ENCODE results near the gene AOPEP. TPM values are rescaled to one million over a fixed set of nuclear protein-coding genes. Genes with fewer than 3 reads are reported as not detected.

The AOPEP gene
- total and polyA plus RNA-seq, 2 donors (not counting 1 experiment from before 2014, with no cell fraction given), result 66.1 to 94.1 TPM

- Histone ChIP-seq H3K79me2 (ENCODE audit: control insufficient read depth, insufficient read depth, low read length) (no peaks in the 10 kb centered on the region), H2AFZ (ENCODE audit: low read length) (no peak overlapping the region), H3K36me3 (ENCODE audit: control insufficient read depth, insufficient read depth, low read length) (peaks cover 2% of the 10 kb centered on the region), H4K20me1 (ENCODE audit: control insufficient read depth, extremely low read depth, insufficient read depth, low read length) (no peaks in the 10 kb centered on the region), H3K27ac (ENCODE audit: insufficient read depth, low read length) (no peak overlapping the region), H3K4me3 (replicated peaks in 1 of 4; ENCODE audit: control extremely low read depth in 1 of 4, insufficient read depth in 1 of 4, low read depth in 3 of 4, low read length in 4 of 4) (no peak overlapping the region), H3K4me1 (ENCODE audit: control insufficient read depth, extremely low read depth, insufficient read depth, low read length) (peaks cover 22% of the 10 kb centered on the region), H3K27me3 (ENCODE audit: control insufficient read depth, insufficient read depth, low read length) (no peaks in the 10 kb centered on the region), H3K9me3 (ENCODE audit: control insufficient read depth, insufficient read depth, low read depth, low read length) (no peaks in the 10 kb centered on the region), H3K9ac (ENCODE audit: insufficient read depth, low read length) (no peak overlapping the region), H3K4me2 (ENCODE audit: extremely low read depth, insufficient read depth, low read length) (no peak overlapping the region)
- TF ChIP-seq CTCF (conservative IDR thresholded peaks at IDR 0.05 in 1 of 2, IDR thresholded peaks at IDR 0.05 in 1 of 2; ENCODE audit: low read depth in 1 of 2, low read length in 2 of 2) (no peak), EZH2 (IDR thresholded peaks at IDR 0.05; ENCODE audit: low read length, missing control alignments) (no peak)
- no peak for DNase-seq (ENCODE audit: low read depth in 2 of 2)
These were observed 369.3 kb downstream of the AOPEP start for GRCh38 chr9:95095641-95096355.

GRCh38 chr9:95096381-95096780, 369.9 kb downstream of the AOPEP start:
- Histone ChIP-seq H2AFZ (ENCODE audit: low read length) (no peak overlapping the region), H3K4me3 (replicated peaks in 1 of 4; ENCODE audit: control extremely low read depth in 1 of 4, insufficient read depth in 1 of 4, low read depth in 3 of 4, low read length in 4 of 4) (no peak overlapping the region), H3K4me2 (ENCODE audit: extremely low read depth, insufficient read depth, low read length) (no peak overlapping the region), H3K27me3 (ENCODE audit: control insufficient read depth, insufficient read depth, low read length) (no peaks in the 10 kb centered on the region), H3K4me1 (ENCODE audit: control insufficient read depth, extremely low read depth, insufficient read depth, low read length) (peaks cover 17% of the 10 kb centered on the region), H3K79me2 (ENCODE audit: control insufficient read depth, insufficient read depth, low read length) (no peaks in the 10 kb centered on the region), H3K36me3 (ENCODE audit: control insufficient read depth, insufficient read depth, low read length) (peaks cover 2% of the 10 kb centered on the region), H3K9ac (ENCODE audit: insufficient read depth, low read length) (no peak overlapping the region), H3K9me3 (ENCODE audit: control insufficient read depth, insufficient read depth, low read depth, low read length) (no peaks in the 10 kb centered on the region), H3K27ac (ENCODE audit: insufficient read depth, low read length) (no peak overlapping the region), H4K20me1 (ENCODE audit: control insufficient read depth, extremely low read depth, insufficient read depth, low read length) (no peaks in the 10 kb centered on the region)
- no peak for DNase-seq (ENCODE audit: low read depth in 2 of 2)
- TF ChIP-seq EZH2 (IDR thresholded peaks at IDR 0.05; ENCODE audit: low read length, missing control alignments), result no peak
- TF ChIP-seq CTCF (conservative IDR thresholded peaks at IDR 0.05 in 1 of 2, IDR thresholded peaks at IDR 0.05 in 1 of 2; ENCODE audit: low read depth in 1 of 2, low read length in 2 of 2), result no peak

- Histone ChIP-seq H4K20me1 (ENCODE audit: control insufficient read depth, extremely low read depth, insufficient read depth, low read length) (no peaks in the 10 kb centered on the region), H3K4me2 (ENCODE audit: extremely low read depth, insufficient read depth, low read length) (no peak overlapping the region), H3K27me3 (ENCODE audit: control insufficient read depth, insufficient read depth, low read length) (no peaks in the 10 kb centered on the region), H3K4me3 (replicated peaks in 1 of 4; ENCODE audit: control extremely low read depth in 1 of 4, insufficient read depth in 1 of 4, low read depth in 3 of 4, low read length in 4 of 4) (no peak overlapping the region), H3K9me3 (ENCODE audit: control insufficient read depth, insufficient read depth, low read depth, low read length) (no peaks in the 10 kb centered on the region), H3K79me2 (ENCODE audit: control insufficient read depth, insufficient read depth, low read length) (no peaks in the 10 kb centered on the region), H2AFZ (ENCODE audit: low read length) (no peak overlapping the region), H3K4me1 (ENCODE audit: control insufficient read depth, extremely low read depth, insufficient read depth, low read length) (peaks cover 14% of the 10 kb centered on the region), H3K36me3 (ENCODE audit: control insufficient read depth, insufficient read depth, low read length) (peaks cover 2% of the 10 kb centered on the region), H3K9ac (ENCODE audit: insufficient read depth, low read length) (no peak overlapping the region), H3K27ac (ENCODE audit: insufficient read depth, low read length) (no peak overlapping the region)
- TF ChIP-seq EZH2 (IDR thresholded peaks at IDR 0.05; ENCODE audit: low read length, missing control alignments) (no peak), CTCF (conservative IDR thresholded peaks at IDR 0.05 in 1 of 2, IDR thresholded peaks at IDR 0.05 in 1 of 2; ENCODE audit: low read depth in 1 of 2, low read length in 2 of 2) (peak in 1 of 2 donors; percentile 12)
- DNase-seq (ENCODE audit: low read depth in 2 of 2), result no peak
These were observed 370.3 kb downstream of the AOPEP start for GRCh38 chr9:95096807-95097206.
